CMK (cell line): ENCODE measurements around the gene P4HA1.
A peak's percentile ranks its signal among the peaks of the same experiment; 100 is the strongest.

Source experiments
- DNase-seq: peaks from one replicate; pipeline ENCODE4 v3.0.0-alpha.2; 2010; ENCODE audit warnings: low read depth

P4HA1 gene

GRCh38 chr10:73093922-73094850 is 2.5 kb downstream of the P4HA1 start:
- no peak for DNase-seq

- DNase-seq = no peak
Observed at GRCh38 chr10:73092830-73093229, 3.8 kb downstream of the P4HA1 start.

- no peak for DNase-seq
Observed at GRCh38 chr10:73088304-73088703, 8.4 kb downstream of the P4HA1 start.

GRCh38 chr10:73086816-73087215 is 9.8 kb downstream of the P4HA1 start:
- DNase-seq = no peak

GRCh38 chr10:73084209-73084608 is 12.5 kb downstream of the P4HA1 start:
- DNase-seq = no peak

- no peak for DNase-seq
Observed at GRCh38 chr10:73083221-73083620, 13.4 kb downstream of the P4HA1 start.

- DNase-seq = no peak
Observed at GRCh38 chr10:73079779-73080541, 16.7 kb downstream of the P4HA1 start.

GRCh38 chr10:73076360-73077183 is 20.1 kb downstream of the P4HA1 start:
- DNase-seq = no peak

GRCh38 chr10:73075829-73076228 is 20.8 kb downstream of the P4HA1 start:
- DNase-seq = no peak

- no peak for DNase-seq
Observed at GRCh38 chr10:73073627-73074026, 23.0 kb downstream of the P4HA1 start.

GRCh38 chr10:73065441-73065840 is 31.2 kb downstream of the P4HA1 start:
- DNase-seq = no peak

- no peak for DNase-seq
Observed at GRCh38 chr10:73061743-73062142, 34.9 kb downstream of the P4HA1 start.

- DNase-seq = peak; percentile 11
Observed at GRCh38 chr10:73060738-73061635, 35.7 kb downstream of the P4HA1 start.

GRCh38 chr10:73060173-73060572 is 36.5 kb downstream of the P4HA1 start:
- no peak for DNase-seq

- no peak for DNase-seq
Observed at GRCh38 chr10:73058057-73058591, 38.5 kb downstream of the P4HA1 start.

GRCh38 chr10:73054286-73054685 is 42.4 kb downstream of the P4HA1 start:
- no peak for DNase-seq

GRCh38 chr10:73053275-73053674 is 43.4 kb downstream of the P4HA1 start:
- DNase-seq = no peak

GRCh38 chr10:73044378-73045285 is 52.0 kb downstream of the P4HA1 start:
- DNase-seq = no peak

GRCh38 chr10:73043766-73044377 is 52.8 kb downstream of the P4HA1 start:
- no peak for DNase-seq
